Endothelial cell of umbilical vein (primary cell): Measurements from ENCODE around the gene VSNL1. TPM values are rescaled to one million over a fixed set of nuclear protein-coding genes. Genes with fewer than 3 reads are reported as not detected.

Experiments
- BruUV-seq: library from RNA; stranded (reverse); fragments of 400-500 nt; replicated peaks from 2 replicates; lab custom pipeline; 2021; lab: Mats Ljungman, UMichigan
- CTCF ChIA-PET: fragments of 300-600, 350-600 bp; sonication (Branson Sonifier 250); formaldehyde crosslinking; loops from one replicate; lab custom pipeline; 2021; ENCODE audit warnings: antibody characterized with exemption, inconsistent platforms; lab: Charles Lee
- POLR2A ChIA-PET: fragments of 300-600, 350-600 bp; sonication (Branson Sonifier 250); formaldehyde crosslinking; loops from one replicate; lab custom pipeline; 2021; ENCODE audit warnings: antibody characterized with exemption, inconsistent platforms; lab: Charles Lee
- DNase-seq: peaks from one replicate; pipeline ENCODE4 v3.0.0-alpha.2; 2011; ENCODE audit warnings: low read depth, low spot score
- FAIRE-seq: peaks from 2 replicates; lab custom pipeline; 2011; peaks lifted over from hg19 to GRCh38; lab: Jason Lieb, UNC
- H2AFZ ChIP-seq: 2 replicates; pipeline ENCODE4 v1.6.0; 2012; ENCODE audit warnings: low read depth, low read length, control low read depth, inconsistent platforms
- H3K27ac ChIP-seq: 2 replicates; pipeline ENCODE4 v1.5.1; 2011; ENCODE audit warnings: low read depth, mild to moderate bottlenecking, control low read depth, low read length, moderate library complexity; ENCODE audit not compliant: insufficient read depth
- H3K27me3 ChIP-seq, 2 experiments: 2 replicates each; pipeline versions ENCODE4 v1.6.0 to v1.6.1; 2011; ENCODE audit warnings: low read length in 2 of 2, mixed read lengths in 1 of 2; ENCODE audit not compliant: control insufficient read depth in 2 of 2, insufficient read depth in 2 of 2
- H3K36me3 ChIP-seq, 2 experiments: 2 replicates in 1 of 2; 3 replicates in 1 of 2; pipeline ENCODE4 v1.5.1; 2011; ENCODE audit warnings: low read length in 2 of 2, mild to moderate bottlenecking in 1 of 2, moderate library complexity in 1 of 2; ENCODE audit not compliant: control insufficient read depth in 2 of 2, insufficient read depth in 2 of 2; ENCODE audit errors: extremely low read depth in 1 of 2
- H3K4me1 ChIP-seq: 3 replicates; pipeline ENCODE4 v1.5.1; 2011; ENCODE audit warnings: mild to moderate bottlenecking, low read length; ENCODE audit not compliant: control insufficient read depth, insufficient read depth; ENCODE audit errors: extremely low read depth
- H3K4me2 ChIP-seq: 2 replicates; pipeline ENCODE4 v1.6.1; 2011; ENCODE audit warnings: low read length, control low read depth, mixed read lengths; ENCODE audit not compliant: insufficient read depth
- H3K4me3 ChIP-seq, 3 experiments: fragments of 200-600 bp in 1 of 3; sonication (generic), shearing (Covaris generic) in 1 of 3; replicated peaks in 1 of 3; 2 replicates each; pipeline ENCODE4 v1.5.1; 2011 to 2016; ENCODE audit warnings: control low read depth in 3 of 3, low read length in 3 of 3, mild to moderate bottlenecking in 2 of 3, inconsistent platforms in 1 of 3, low read depth in 1 of 3, moderate library complexity in 1 of 3; ENCODE audit not compliant: insufficient read depth in 1 of 3
- H3K79me2 ChIP-seq: 2 replicates; pipeline ENCODE4 v1.6.0; 2012; ENCODE audit warnings: low read length, inconsistent platforms; ENCODE audit not compliant: control insufficient read depth, insufficient read depth
- H3K9ac ChIP-seq: replicated peaks from 2 replicates; pipeline ENCODE3; 2011; ENCODE audit warnings: low read length, control low read depth; ENCODE audit not compliant: insufficient read depth; ENCODE audit errors: extremely low read depth
- H3K9me1 ChIP-seq: replicated peaks from 3 replicates; pipeline ENCODE4 v1.6.0; 2011; ENCODE audit warnings: mild to moderate bottlenecking, low read length; ENCODE audit not compliant: control insufficient read depth, insufficient read depth; ENCODE audit errors: extremely low read depth
- H3K9me3 ChIP-seq: replicated peaks from 2 replicates; pipeline ENCODE4 v1.5.1; 2012; ENCODE audit warnings: low read length, inconsistent platforms; ENCODE audit not compliant: control insufficient read depth, insufficient read depth
- H4K20me1 ChIP-seq: replicated peaks from 2 replicates; pipeline ENCODE3; 2011; ENCODE audit warnings: mild to moderate bottlenecking, low read length; ENCODE audit not compliant: control insufficient read depth, insufficient read depth; ENCODE audit errors: extremely low read depth
- EZH2 ChIP-seq: IDR thresholded peaks from 2 replicates; pipeline ENCODE4 v1.6.1; 2012; ENCODE audit warnings: borderline replicate concordance, low read depth, mild to moderate bottlenecking, moderate library complexity, low read length, inconsistent platforms; ENCODE audit not compliant: severe bottlenecking
- FOS ChIP-seq: IDR thresholded peaks from 2 replicates; pipeline ENCODE4 v1.6.1; 2011; ENCODE audit warnings: mild to moderate bottlenecking, low read length, moderate library complexity, borderline replicate concordance; ENCODE audit not compliant: insufficient read depth
- GATA2 ChIP-seq: IDR thresholded peaks from 2 replicates; pipeline ENCODE4 v1.7.0; 2011; ENCODE audit warnings: low read depth, mild to moderate bottlenecking, moderate library complexity, mixed read lengths, low read length; ENCODE audit not compliant: insufficient read length, insufficient read depth
- JUN ChIP-seq: IDR thresholded peaks from 2 replicates; pipeline ENCODE4 v1.6.1; 2011; ENCODE audit warnings: borderline replicate concordance, low read depth; ENCODE audit not compliant: insufficient read length, insufficient read depth
- MYC ChIP-seq: IDR thresholded peaks from one replicate; pipeline ENCODE4 v1.6.1; 2011; ENCODE audit warnings: mild to moderate bottlenecking, low read depth, low read length
- POLR2A ChIP-seq: IDR thresholded peaks from 2 replicates; pipeline ENCODE4 v1.6.1; 2012; ENCODE audit warnings: low read depth, mild to moderate bottlenecking, control low read depth, low read length
- POLR2AphosphoS5 ChIP-seq: IDR thresholded peaks from 2 replicates; pipeline ENCODE4 v1.6.1; 2012; ENCODE audit warnings: low read depth, mild to moderate bottlenecking, control low read depth, low read length, moderate library complexity; ENCODE audit not compliant: insufficient read depth
- dilution Hi-C: fragments of 300-500 bp; cut with MboI; formaldehyde crosslinking; loops from one replicate; pipeline ENCODE4 v1.15.0; 2019; ENCODE audit warnings: low sequenced_read_pairs; ENCODE audit not compliant: extremely low pct_ligation_motif_present
- intact Hi-C: fragments of 100-400 bp; cut with micrococcal nuclease; formaldehyde crosslinking; loops from one replicate; pipeline ENCODE4 v1.10.0; 2022
- polyA plus RNA-seq, 4 experiments: library from polyadenylated mRNA; depleted of rRNA in 3 of 4; stranded (reverse) in 3 of 4; unstranded in 1 of 4; fragments of >200 nt; gene quantifications; 2 replicates each; pipeline versions ENCODE4 v1.2.1 to v1.2.3, GENCODE V29; 2011 to 2012; ENCODE audit warnings: missing spikeins in 1 of 4
- total RNA-seq: library from RNA; stranded (reverse); gene quantifications from 2 replicates; pipeline ENCODE4 v1.2.3, GENCODE V29; 2021
- TF ChIP-seq, protein P1 (sequence below): IDR thresholded peaks from 2 replicates; pipeline ENCODE4 v1.6.1; 2011; ENCODE audit not compliant: insufficient read depth, insufficient read length
- TF ChIP-seq, protein P2 (sequence below), 2 donors: IDR thresholded peaks; 1 replicate in 1 of 2; 2 replicates in 1 of 2; pipeline ENCODE4 v1.5.1; 2011; ENCODE audit warnings: low read length in 2 of 2, mild to moderate bottlenecking in 2 of 2, moderate library complexity in 2 of 2, control low read depth in 1 of 2, inconsistent platforms in 1 of 2, low read depth in 1 of 2; ENCODE audit not compliant: insufficient read depth in 1 of 2; ENCODE audit errors: extremely low read depth in 1 of 2

VSNL1 gene
- total and polyA plus RNA-seq, 2 donors (not counting 3 experiments of a cell fraction or from before 2014, with no cell fraction given), result not detected

DNA sequence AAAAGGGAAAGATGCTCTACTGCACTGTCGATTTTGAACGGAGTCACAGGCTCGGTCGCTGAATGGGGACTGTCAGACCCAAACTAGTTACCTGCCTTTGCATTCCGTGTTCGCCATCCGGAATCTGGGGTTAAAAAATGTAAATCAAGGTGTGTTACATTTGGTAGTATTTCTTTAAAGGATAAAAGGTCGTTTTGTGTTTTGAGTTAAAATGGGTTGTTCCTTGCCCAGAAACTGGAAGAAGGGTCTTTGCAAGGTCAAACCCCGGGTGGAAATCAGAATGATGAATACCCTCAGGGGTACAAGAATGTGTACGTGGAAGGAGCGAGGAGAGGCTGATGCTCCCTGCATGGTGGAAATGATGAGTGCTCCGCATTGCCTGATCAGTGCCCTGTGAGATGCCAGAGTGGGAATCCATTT lies 1.0 kb downstream of the VSNL1 start:
- Histone ChIP-seq H3K4me1 (peaks cover 23% of the 10 kb centered on the region), H3K79me2 (no peaks in the 10 kb centered on the region), H3K4me3 (no peak overlapping the region), H3K4me2 (no peak overlapping the region), H3K9ac (no peak overlapping the region), H3K9me3 (no peaks in the 10 kb centered on the region), H3K27me3 (peaks cover 44 to 79% of the 10 kb centered on the region in 2 experiments), H3K9me1 (no peaks in the 10 kb centered on the region), H2AFZ (no peak overlapping the region), H3K36me3 (no peaks in the 10 kb centered on the region), H3K27ac (no peak overlapping the region), H4K20me1 (no peaks in the 10 kb centered on the region)
- FAIRE-seq (no peak), DNase-seq (no peak)
- ChIA-PET CTCF (interaction anchor here (1.0 kb wide), 1 partner anchor 104 kb away, joined by 3 read pairs; no protein-coding TSS in a partner anchor), POLR2A (no interaction called here)
- TF ChIP-seq FOS, result no peak
- TF ChIP-seq GATA2, result no peak
- no peak for TF ChIP-seq POLR2AphosphoS5
- no peak for TF ChIP-seq POLR2A
- no peak for TF ChIP-seq MYC
- TF ChIP-seq, protein P1, sequence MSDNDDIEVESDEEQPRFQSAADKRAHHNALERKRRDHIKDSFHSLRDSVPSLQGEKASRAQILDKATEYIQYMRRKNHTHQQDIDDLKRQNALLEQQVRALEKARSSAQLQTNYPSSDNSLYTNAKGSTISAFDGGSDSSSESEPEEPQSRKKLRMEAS, result no peak
- TF ChIP-seq JUN, result no peak
- TF ChIP-seq, protein P2, sequence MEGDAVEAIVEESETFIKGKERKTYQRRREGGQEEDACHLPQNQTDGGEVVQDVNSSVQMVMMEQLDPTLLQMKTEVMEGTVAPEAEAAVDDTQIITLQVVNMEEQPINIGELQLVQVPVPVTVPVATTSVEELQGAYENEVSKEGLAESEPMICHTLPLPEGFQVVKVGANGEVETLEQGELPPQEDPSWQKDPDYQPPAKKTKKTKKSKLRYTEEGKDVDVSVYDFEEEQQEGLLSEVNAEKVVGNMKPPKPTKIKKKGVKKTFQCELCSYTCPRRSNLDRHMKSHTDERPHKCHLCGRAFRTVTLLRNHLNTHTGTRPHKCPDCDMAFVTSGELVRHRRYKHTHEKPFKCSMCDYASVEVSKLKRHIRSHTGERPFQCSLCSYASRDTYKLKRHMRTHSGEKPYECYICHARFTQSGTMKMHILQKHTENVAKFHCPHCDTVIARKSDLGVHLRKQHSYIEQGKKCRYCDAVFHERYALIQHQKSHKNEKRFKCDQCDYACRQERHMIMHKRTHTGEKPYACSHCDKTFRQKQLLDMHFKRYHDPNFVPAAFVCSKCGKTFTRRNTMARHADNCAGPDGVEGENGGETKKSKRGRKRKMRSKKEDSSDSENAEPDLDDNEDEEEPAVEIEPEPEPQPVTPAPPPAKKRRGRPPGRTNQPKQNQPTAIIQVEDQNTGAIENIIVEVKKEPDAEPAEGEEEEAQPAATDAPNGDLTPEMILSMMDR (IDR thresholded peaks at IDR 0.05; ENCODE audit: extremely low read depth in 1 of 2, insufficient read depth in 1 of 2, low read depth in 1 of 2, low read length in 2 of 2), result no peak
- TF ChIP-seq EZH2, result no peak
- intact Hi-C loops, result loop anchor here (2.0 kb wide), 2 partner anchors 15 to 105 kb away; no protein-coding TSS in a partner anchor
- dilution Hi-C loops, result no loop called here
- no TSS peak for BruUV-seq
